GM21360 (cell line): ENCODE measurements around the gene HNRNPDL.
"Not testable (repeated sequence)": the region's sequence is repeated elsewhere in the genome, so short reads cannot be mapped to it uniquely, and the experiment has no call there.

Experiments used
- ATAC-seq: cut with Tn5 transposase; IDR thresholded peaks from one replicate; pipeline ENCODE4 v1.9.1; 2021; ENCODE audit warnings: mild to moderate bottlenecking, moderate library complexity; ENCODE audit not compliant: unreplicated experiment

HNRNPDL gene

DNA sequence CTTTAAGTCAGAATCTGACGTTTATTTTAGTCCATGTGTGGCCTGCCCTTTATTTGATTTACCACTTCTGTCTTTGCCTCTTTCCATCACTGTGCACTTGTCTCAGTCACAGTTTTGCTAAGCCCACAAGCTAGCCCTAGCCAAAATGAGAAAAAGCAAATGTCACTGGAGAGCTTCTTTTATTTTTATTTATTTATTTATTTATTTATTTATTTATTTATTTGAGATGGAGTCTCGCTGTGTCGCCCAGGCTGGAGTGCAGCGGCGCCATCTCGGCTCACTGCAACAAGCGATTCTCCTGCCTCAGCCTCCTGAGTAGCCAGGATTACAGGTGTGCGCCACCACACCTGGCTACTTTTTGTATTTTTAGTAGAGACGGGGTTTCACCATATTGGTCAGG lies 40.2 kb downstream of the HNRNPDL start:
- ATAC-seq: not testable (repeated sequence)

DNA sequence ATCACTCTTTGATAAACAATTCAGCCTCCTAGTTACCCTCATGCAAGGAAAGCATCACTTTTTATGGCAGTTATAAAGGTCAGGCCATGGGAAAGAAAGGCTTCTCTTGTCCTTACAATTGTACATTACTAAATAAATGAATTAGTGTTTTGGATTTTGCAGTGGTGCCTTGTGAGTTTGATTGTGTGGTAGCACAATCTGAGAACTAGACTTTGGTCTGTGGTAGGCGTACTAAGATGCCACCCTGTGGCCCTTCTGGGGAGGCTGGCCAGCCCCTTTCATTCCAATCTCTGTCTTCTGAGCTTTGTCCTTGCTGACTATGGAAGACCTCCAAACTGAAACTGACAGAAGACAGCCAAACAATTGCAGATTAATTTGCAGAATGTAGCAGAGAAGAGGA lies 41.9 kb downstream of the HNRNPDL start:
- ATAC-seq: no peak

DNA sequence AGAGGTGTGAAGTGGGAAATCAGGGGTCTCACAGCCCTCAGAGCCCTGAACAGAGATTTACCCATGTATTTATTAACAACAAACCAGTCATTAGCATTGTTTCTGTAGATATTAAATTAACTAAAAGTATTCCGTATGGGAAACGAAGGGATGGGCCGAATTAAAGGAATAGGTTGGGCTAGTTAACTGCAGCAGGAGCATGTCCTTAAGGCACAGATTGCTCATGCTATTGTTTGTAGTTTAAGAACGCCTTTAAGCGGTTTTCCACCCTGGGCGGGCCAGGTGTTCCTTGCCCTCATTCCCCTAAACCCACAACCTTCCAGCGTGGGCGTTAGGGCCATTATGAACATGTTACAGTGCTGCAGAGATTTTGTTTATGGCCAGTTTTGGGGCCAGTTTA lies 44.0 kb downstream of the HNRNPDL start:
- ATAC-seq: not testable (repeated sequence)

DNA sequence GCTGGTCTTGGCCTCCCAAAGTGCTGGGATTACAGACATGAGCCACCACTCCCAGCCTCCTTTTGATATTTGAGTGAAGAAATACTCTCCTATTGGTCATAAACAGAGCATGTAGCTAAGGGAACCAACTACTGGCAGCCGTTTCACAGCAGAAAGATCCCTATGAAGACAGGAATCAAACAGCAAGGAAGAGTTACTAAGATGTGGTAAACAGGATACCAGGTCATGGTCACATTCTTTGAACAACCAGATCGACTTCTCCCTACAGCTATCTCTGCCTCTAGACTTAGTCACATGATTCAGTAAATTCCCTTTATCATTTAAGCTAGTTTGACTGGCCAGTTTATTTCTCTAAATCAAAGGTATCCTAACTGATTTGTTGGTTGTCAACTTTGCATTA lies 47.5 kb downstream of the HNRNPDL start:
- ATAC-seq: no peak

DNA sequence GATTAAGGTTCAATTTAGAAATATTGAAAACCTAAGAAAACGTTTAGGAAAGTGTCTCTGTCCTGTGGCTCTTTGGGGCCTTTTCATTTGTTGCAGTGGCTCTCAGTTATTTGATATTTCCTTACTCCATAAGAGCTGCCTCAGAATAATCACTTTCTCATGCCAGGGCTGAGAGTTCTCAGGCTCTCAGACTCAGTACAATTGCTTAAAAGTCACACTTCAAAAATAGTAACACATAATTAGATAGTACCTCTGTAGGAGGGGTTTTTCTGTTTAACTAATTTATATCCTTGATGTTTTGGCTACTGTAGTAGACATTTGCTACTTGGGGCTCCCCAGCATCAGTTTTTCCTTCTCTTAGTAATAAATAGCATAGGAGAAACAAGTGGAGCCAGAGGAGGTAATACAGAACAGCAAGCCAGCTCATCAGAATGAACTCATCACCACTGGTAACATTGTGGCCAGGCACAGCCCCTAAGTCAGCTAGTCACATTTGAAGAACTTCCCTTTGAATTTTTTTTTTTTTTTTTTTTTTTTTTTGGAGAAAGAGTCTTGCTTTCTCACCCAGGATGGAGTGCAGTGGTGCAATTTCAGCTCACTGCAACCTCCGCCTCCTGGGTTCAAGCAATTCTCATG lies 48.5 kb downstream of the HNRNPDL start:
- no peak for ATAC-seq

DNA sequence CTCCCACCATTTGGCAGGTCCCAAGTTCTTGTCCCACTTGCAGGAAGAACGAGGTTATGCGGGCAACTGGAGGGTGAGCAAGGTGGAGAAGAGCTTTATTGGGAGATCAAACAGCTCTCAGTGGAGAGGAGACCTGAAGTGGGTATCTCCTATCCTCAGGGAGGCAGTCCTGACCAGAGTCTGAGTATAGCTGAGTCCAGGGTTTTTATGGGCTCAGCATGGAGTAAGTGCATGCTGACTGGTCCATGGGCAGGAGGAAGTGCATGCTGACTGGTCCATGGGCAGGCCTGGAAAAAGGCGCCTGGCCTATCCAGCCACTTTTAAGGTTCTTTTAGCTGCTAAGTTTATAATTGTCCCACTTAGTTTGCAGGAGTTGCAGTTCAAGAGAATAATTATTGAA lies 49.0 kb downstream of the HNRNPDL start:
- no peak for ATAC-seq

DNA sequence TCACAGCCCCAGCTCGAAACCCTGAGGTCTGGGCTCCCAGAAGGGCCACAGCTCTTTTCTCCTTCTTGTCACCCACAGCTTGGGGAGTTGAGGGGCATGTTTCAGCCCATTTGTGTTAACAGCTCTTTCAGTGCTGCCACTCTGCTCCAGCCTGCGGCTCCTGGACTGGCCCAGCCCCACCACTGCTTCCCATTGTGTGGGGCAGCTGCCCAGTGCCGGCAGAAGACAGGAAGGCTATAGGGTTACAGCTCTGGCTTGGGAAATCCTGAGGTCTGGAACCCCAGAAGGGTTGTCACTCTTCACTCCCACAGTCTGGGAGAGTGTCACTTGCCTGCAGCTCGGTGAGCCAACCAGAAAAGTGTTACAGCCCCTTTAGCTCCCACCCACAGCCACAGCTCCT lies 49.4 kb downstream of the HNRNPDL start:
- no peak for ATAC-seq

DNA sequence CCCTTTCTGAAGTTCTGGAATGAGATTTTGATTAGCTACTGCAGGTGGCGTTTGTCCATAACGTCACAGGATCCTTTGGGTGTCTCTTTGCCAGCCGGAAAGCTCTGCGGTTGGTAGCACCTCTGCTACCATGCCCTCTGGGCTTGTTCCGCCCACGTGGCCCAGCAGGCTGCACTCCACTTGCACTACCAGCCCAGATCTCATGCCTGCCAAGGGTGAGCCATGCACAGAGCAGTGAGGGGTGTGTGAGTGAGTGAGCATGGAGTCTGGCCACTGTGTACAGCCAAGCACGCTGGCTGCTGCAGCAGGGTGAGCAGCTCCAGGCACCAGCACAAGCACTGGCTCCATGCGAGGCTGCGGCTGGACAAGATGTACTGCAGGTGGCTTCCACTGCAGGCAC lies 49.9 kb downstream of the HNRNPDL start:
- ATAC-seq: no peak

DNA sequence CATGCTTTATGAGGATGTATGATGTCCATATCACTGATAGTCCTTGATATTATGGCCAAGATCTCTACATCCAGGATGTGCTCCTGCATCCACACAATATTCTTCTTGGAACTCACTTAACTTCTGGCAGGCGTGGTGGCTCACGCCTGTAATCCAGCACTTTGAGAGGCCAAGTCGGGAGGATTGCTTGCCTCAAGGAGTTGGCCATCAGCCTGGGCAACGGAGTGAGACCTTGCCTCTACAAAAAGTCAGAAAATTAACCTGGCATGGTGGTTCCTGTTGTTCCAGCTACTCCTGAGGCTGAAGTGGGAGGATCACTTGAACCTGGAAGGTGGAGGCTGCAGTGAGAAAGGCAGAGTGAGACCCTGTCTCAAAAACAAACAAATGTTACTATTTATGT lies 54.2 kb downstream of the HNRNPDL start:
- ATAC-seq: no peak

DNA sequence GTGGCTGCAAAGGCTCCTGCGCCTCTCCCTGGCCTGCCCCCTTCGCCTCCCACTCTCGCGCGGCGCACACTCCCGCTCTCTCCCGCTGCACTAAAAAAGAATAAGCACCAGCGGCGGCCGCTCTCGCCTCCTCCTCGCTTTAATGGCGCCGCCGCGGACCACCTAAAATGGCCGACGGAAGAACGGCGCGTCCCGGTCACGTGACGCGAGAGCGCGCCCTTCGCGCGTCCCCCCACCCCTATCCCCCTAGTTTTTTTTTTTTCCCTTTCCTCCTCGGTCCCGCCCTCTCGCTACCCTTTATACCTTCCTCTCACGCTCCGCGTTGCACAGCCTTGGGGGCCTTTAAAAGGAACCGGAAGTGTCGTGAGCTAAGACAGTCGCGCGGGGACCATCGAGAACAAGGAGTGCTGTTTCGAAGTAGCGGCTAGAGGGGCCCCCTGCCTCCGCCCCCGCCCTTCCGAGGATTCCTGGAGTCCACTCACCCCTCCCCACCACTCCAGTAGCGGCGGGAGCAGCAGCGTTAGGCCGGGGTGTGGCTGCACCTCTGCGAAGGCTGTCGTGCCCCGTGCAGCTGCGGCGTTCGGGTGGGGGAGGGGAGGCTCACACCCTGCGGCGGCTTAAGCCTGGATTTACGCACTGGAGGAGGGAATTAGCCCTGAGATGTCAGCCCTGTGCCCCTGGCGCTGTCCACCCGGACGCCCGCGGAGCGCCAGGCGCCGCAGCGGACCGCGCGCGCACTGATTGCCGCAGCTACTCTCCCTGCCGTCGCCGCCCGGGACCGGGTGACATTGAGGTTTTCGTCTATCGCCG lies 56.2 kb downstream of the HNRNPDL start, which contains the start of gene HNRNPD:
TSS of gene HNRNPD (minus strand) at position 176 of the 810 bp plus-strand sequence. CDS start 313 bp downstream, outside the sequence.
- ATAC-seq: peak; percentile 95

DNA sequence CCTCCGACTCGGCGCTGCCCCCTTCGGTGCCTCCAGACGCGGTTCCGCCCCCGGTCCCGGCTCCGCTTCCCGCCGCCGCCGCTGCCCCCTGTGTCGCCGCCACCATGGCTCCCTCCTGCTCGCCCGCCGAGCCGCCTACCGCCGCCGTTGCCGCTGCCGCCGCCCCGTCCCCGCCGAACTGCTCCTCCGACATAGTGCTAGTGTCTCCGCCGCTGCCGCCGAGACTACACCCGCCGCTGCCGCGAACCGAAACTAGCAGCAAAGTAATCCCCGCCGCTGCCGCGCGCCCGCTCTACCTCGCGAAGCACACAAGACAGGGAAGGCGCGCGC lies 56.8 kb downstream of the HNRNPDL start:
- ATAC-seq: peak; percentile 13
